NCI-H2171 treated with DMSO at 0.1 percent for 48 hours (cell line): ENCODE results near the gene GAL3ST3.
"Not testable (repeated sequence)": the region's sequence is repeated elsewhere in the genome, so short reads cannot be mapped to it uniquely, and the experiment has no call there.

ENCODE experiments used
- DNase-seq: peaks from one replicate; lab custom pipeline; 2025; lab: John Stamatoyannopoulos, UW

GAL3ST3 gene

DNA sequence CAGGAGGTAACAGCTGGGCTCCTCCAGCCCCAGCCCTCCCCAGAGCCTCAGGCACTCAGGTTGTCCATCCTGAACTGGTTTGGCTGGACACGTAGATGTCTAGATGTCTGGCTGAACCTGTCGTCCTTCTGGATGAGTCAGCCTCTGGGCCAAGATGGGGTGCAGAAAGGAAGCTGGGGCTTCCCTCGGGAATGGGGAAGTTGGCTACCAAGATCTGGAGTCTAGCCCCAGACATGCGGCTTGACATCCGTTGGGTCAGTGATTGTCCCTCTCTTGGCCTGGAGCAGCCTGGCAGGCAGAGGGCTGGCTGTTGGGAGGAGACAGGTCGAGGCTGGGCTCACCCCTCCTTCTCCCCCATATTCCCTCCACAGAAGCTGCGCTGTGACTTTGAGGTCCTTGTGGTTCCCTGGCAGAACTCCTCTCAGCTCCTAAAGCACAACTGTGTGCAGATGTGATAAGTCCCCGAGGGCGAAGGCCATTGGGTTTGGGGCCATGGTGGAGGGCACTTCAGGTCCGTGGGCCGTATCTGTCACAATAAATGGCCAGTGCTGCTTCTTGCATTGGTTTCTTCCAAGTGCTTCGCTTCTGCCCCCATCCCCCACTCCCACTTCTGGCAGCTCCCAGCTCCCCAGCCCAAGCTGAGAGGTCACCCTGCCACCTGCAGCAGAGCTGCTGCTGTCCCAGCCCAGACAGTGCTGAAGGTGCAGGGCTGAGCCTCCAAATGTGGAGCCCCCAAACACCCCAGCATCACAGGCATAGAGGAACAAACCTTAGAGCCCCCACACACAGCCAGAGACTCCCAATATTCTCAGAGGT, 35.8 kb downstream of the GAL3ST3 start:
- no peak for DNase-seq

DNA sequence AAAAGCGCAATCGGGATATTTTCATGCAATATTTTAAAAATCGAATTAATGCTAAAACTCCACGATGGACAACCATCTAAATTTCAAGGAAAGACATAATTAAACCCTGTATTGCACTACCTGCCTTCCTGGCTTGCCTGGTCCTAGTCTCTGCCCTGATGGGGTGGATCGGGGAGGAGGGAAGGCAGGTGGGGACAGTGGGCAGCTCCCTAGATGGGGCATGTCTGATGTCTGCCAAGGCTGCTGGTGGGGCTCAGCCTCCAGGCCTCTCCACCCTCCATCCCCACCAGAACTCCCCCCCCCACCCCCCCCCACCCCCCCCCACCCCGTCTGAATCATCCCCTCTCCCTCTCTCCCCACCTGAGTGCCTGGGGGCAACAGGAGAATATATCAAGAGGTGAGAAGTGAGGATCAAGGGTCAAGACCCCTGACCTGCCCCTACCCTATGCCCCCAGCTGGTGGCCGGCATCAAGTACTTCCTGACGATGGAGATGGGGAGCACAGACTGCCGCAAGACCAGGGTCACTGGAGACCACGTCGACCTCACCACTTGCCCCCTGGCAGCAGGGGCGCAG, 36.5 kb downstream of the GAL3ST3 start:
- DNase-seq: no peak

DNA sequence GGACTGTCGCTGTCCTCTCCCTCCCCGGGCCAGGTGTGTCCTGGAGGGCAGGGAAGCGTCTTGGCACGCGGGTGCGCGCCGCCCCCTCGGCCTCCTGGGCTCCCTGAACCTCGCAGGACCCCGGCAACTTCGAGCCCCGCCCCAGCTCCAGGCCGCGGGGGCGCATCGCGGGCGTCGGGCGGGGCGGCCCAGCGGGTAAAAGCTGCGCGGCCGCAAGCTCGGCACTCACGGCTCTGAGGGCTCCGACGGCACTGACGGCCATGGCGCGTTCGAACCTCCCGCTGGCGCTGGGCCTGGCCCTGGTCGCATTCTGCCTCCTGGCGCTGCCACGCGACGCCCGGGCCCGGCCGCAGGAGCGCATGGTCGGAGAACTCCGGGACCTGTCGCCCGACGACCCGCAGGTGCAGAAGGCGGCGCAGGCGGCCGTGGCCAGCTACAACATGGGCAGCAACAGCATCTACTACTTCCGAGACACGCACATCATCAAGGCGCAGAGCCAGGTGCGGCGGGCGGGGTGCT, 37.1 kb downstream of the GAL3ST3 start, which contains the start of gene CST6:
Gene CST6, plus strand, starts transcription at position 224 of the 519 bp plus-strand sequence. Its CDS starts 37 bp downstream, at position 261.
- no peak for DNase-seq

DNA sequence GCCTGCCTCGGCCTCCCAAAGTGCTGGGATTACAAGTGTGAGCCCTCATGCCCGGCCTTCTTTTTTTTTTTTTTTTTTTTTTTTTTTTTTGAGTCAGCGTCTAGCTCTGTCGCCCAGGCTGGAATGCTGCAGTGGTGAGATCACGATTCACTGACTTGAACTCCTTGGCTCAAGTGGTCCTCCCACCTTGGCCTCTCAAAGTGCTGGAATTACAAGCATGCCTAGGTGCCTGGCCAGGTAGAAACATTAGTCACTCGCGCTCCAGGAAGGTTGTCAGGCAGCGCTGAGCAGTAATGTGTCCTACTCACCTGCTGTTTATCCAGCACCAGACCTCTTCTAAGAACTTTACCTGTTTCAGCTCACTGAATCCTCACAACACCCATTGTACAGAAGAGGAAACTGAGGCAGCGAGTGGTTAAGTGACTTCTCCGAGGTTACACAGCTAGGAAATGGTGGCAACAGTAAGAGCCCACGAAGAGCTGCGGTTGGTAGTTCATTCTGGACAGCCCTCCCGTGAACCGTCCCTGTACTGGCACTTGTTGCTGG, 37.6 kb downstream of the GAL3ST3 start:
- DNase-seq: no peak

DNA sequence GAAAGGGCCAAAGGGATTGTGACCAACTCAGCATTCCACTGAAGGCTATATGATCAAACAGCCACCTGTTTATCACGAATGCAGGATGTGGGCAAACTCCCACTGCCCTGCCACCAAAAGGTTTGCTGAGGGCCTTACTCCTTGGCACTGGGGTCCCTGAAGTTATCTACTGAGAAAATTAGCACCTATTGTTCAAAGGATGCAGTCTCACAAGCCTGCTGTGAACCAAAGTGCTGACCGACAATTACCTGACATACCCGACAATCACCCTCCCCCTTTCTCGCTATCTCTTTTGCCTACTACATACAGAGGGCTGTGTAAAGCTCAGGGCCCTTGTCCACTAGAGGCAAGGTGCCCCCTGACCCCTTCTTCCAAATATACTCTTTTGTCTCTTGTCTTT, 38.9 kb downstream of the GAL3ST3 start:
- DNase-seq: not testable (repeated sequence)

DNA sequence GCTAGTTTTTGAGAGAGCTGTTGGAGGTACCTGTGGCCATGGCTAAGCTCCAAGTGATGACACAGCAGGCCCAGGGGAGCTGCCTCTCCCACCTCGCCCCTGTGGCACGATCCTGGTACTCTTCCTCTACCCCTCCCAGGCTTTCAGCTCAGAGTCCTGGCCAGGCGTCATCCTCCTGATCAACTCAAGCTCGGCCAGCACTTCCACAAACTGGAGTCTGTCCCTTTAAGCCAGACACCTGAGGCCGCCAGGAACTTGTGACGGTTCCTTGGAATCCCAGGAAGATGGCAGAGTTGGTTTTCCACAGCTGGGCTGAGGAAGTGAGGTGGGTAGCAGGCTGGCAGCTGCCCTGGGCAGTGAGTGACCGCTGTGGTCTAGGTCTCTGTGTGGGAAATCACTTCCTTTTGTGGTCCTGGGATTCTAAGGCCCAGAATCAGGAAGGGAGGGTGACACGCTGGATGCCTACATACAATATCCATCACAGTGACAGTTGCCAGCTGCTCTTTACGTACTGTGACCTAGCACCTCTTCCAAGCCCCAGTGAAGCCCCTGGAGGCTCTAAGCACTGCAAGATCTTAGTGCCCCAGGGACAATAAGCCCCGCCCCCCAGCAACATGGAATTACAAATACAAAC, 40.4 kb downstream of the GAL3ST3 start:
- peak; percentile 45 for DNase-seq

DNA sequence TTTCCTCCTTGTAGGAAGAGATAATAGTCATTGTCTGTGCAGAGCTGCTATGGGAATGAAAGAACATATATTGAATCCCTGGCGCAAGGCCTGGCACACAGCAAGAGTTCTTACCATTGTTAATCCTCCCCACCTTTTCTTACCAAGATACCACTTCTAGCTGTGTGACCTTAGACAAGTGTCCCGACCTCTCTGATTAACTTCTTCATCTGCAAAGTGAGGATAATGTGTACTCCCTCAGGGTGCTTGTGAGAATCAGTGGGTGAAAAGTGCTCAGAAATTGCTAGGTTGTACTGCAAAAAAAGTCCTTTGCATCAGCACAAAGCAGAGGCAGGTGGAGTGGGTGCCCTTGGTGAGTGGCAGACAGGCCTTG, 40.9 kb downstream of the GAL3ST3 start:
- DNase-seq: no peak

DNA sequence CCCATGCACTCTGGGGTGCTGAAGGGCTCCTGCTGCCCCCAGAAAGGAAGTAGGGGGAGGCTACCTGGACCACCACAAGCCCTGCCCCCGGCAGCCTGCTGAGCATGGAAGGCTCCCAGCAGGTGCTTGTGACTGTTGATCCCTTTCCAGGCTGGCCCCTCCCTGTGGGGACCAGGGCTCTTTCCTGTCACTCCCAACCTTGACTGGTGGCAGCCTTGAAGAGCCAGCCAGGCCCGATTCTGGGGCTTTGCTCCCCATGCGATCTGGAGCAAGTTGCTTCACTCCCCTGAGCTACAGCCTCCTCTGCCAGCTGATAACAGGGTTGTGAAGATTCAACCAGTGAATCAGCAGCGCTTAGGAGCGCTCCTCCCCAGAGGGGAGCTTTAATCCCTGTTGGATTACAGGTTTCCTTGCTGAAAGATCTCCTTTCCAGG, 41.7 kb downstream of the GAL3ST3 start:
- DNase-seq: no peak

DNA sequence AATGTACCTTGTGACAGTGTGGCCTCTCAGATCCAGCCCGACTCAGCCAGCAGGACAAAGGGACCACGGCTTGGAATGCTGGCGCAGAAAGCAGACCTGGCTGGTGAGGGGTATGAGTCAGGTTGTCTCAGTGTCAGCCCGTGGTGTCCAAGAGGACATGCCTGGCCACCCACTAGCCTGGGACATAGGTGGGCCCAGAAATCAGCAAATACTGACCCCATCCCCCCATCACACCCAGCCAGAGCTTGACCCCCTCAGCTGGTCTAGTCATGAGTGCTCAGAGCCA, 42.1 kb downstream of the GAL3ST3 start:
- DNase-seq: no peak

DNA sequence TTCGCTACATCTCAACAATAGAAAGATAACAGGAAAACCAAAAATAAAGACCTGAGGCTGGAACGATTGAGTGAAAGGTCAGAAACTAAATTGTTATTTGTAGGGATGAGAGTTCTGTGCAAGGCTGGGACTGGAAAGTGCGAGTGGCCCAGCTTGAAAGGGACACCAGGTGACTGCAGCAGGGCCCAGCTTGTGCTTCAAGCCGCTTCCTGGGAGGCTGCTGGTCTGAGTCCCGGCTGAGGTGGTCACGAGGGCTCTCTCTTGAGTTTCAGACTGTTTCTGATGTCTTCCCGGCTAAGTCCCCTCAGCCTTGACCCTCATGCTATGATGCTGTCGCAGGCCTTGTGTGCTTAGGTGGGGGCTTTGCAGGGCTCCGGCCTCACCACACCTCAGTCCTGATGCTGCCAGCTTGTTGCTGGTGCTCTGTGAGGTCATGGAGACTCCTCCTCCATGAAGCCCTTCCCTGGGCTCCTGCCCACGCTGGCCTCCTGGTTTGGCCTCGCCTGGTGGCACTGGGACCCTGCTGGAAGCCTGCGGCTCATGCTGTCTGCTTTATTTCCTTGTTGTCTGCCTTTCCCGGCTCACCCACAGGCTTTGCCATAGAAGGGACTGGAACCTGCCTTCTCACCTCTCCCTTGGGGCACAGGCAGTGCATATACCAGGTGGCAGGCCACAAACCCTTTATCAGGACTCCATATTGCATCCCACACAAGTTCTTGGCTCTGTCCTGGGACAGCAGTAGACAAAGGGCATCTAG, 42.6 kb downstream of the GAL3ST3 start:
- no peak for DNase-seq

DNA sequence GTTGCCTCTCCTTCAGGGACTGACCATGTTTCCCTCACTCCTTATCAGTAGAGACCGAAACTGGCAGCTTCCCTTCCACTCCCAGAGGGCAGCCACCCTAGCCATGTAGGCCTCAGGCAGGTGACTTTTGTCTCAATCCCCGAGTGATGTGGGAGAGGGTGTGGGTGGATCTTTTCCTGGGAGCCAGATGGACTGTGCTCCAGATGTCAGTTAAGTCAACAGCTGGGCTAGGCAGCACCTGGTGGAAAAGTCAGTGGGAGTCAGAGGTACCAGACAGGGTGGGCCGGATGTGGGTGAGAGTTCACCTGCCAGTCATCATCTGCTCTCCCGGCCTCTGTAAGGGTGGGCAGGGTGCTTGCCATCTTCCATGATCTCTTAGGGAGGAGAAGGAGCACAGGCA, 44.8 kb downstream of the GAL3ST3 start:
- DNase-seq: no peak

DNA sequence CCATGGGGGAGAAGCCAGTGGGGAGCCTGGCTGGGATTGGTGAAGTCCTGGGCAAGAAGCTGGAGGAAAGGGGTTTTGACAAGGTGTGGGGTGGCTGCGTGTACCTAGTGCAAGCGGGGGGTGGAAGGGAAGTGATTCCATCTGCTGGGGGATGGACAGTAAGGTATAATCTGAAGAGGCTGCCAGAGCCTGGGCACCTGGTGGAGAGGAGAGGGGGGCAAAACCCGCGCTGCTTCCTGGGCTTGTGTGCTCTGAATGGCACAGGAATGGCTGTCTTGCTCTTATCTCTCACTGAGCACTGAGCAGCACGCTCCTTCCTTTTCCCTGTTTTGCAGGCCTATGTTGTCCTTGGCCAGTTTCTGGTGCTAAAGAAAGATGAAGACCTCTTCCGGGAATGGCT, 45.7 kb downstream of the GAL3ST3 start:
- no peak for DNase-seq

DNA sequence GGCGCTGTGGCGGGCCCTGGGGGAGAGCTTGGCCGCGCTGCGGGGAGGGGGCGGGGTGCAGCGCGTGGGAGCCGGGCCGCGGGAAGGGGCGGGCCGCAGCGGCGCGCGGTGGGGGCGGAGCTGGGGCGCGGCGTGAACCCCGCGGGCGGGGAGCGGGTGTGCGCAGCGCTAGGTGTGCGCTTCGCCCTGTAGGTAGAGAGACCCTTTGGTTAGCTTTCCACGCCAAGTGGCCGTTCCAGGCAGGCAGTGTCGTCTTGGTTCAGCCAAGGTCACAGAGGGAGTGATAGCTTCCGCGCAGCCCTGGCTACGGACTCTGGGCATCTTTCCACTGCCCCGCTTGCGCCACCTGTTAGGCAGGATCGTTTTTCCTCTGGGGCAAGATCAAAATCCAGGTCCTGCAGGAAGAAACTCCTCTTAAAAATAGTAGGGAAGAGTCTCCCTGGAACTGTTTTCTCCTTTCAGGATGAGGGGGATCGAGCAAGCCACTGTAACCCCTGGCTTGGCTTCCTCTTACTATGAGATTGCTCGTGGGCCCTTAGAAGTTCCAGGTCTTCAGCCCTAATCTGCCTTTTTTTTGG, 46.2 kb downstream of the GAL3ST3 start:
- no peak for DNase-seq

DNA sequence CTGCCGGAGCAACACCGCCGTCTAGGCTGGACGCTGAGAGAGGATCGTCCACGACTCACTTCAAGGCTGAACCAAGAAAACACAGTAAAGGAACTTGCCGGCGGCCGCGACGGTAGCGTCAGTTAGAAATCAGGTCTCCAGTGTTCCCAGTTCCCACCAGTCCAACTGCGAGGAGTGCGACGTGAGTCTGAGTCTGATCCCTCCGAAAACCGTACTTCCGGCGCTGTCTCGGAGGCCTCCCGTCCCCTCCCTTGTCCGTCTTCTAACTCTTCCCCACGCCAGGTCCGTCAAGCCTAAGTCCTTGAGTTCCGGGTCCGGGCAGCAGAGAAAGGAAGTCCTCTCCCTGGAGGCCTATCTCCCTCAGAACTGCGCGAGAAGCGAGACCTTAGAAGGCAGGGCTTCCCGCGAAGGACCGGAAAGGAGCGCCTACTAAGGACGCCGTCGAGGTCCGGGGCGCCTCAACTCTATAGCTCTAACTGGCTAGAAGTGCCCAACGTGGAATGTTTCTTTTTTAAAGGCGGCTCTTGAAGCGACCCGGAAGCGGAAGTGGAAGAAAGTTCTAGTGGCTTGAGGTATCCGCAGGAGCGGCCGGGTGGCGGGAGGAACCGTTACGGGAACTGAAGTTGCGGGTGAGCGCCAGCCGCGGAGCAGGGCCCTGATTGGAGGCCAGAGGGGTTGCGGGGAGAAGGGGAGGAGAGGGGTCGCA, 46.9 kb downstream of the GAL3ST3 start, which contains the start of the genes BANF1 and EIF1AD:
Gene BANF1, plus strand, starts transcription at position 562 of the 706 bp plus-strand sequence. CDS start 748 bp downstream, outside the sequence.
Gene EIF1AD, minus strand, starts transcription at position 216 of the 706 bp plus-strand sequence. CDS start 1,768 bp downstream, outside the sequence.
- peak; percentile 100 for DNase-seq

DNA sequence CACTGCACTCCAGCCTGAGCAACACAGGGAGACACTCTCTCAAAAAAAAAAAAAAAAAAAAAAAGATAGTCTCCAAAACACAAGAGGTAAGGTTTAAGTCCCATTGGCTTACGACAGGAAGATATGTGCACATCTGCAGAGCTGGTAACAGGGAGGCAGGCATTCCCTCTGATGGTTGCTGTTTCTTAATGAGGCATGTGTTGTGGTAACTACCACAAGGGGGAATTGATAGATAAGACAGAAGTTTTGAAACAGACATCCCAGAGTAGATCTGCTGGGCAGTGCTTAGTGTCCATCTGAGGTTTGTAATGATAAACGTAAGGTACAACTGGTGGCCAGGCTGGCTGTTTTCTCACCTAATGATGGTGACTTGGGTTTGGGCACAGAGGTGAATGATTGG, 51.7 kb downstream of the GAL3ST3 start:
- DNase-seq: no peak

DNA sequence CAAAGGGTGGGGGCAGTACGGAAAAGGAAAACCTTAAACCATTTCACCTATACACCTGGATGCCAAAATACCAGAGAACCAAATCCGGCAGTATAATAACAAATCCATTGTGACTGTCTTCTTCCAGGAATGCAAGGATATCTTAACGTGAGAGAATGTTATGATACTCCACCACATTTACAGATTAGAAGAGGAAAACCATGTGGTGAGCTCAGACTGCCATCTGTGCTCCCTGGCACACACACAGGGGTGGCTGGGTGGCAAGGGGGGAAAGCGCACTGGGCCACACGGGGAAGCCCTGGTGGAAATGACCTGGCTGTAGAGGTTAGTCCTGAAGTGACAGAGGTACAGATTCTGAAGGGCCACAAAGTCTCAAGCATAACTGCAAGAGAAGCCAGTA, 56.9 kb downstream of the GAL3ST3 start:
- DNase-seq: peak; percentile 49
